Left ventricle myocardium inferior (tissue), 1 donor: ENCODE results near the gene NLGN1. TPM values are rescaled to one million over a fixed set of nuclear protein-coding genes. Genes with fewer than 3 reads are reported as not detected.

Experiments used
- DNase-seq: peaks from one replicate; pipeline ENCODE4 v3.0.0-alpha.2; 2020
- H3K27ac ChIP-seq: fragments of 200-600 bp; replicated peaks from 2 replicates; pipeline ENCODE4 v1.8.0; 2021
- H3K27me3 ChIP-seq: fragments of 200-600 bp; 2 replicates; pipeline ENCODE4 v1.8.0; 2021; ENCODE audit warnings: low read depth
- H3K36me3 ChIP-seq: fragments of 200-600 bp; 2 replicates; pipeline ENCODE4 v1.8.0; 2021
- H3K4me1 ChIP-seq: fragments of 200-600 bp; 2 replicates; pipeline ENCODE4 v1.8.0; 2021
- H3K4me3 ChIP-seq: fragments of 200-600 bp; 2 replicates; pipeline ENCODE4 v1.8.0; 2021; ENCODE audit warnings: mild to moderate bottlenecking, moderate library complexity
- H3K9me3 ChIP-seq: fragments of 200-600 bp; replicated peaks from 2 replicates; pipeline ENCODE4 v1.8.0; 2021
- intact Hi-C: fragments of 100-400 bp; cut with micrococcal nuclease; formaldehyde crosslinking; loops from one replicate; pipeline ENCODE4 v1.11.0; 2022
- total RNA-seq: library from RNA; stranded (reverse); fragmentation: NEBNext Ultra II Directional; extraction: Animal tissue kit (Norgen Biotek cat#: 25700); gene quantifications from one replicate; pipeline ENCODE4 v1.2.1, GENCODE V29; 2021
- TF ChIP-seq, protein P1 (sequence below): fragments of 200-600 bp; IDR thresholded peaks from 2 replicates; pipeline ENCODE4 v1.8.0; 2021; ENCODE audit warnings: antibody characterized with exemption, mild to moderate bottlenecking, borderline replicate concordance
- donor health status: DM: no; HTN: yes; CAD: no; lungs with severe emphysema.

NLGN1 gene
- total RNA-seq, 1 donor from 2014 or later: 13.7 TPM

DNA sequence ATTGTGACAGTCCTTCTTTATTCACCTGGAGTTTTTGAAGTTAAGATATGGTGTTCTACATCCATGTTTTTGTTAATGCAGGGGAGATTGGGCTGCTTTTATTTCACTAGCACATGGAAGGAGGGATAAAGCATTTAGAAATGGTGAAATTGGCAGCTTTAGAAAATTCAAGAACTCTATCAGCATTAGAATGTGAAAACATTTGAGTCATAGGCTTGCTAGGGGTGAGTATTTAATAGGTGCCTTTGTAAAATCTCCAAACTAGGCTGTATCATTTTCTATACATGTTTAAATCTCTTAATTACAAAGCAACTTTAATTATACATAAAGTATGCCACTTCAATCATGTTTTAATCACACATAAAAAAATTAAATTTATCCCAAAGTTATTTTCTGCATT is 12.9 kb downstream of the NLGN1 start:
- DNase-seq: no peak
- Histone ChIP-seq H3K36me3 (no peaks in the 10 kb centered on the region), H3K4me1 (peaks cover 19% of the 10 kb centered on the region), H3K27ac (no peak overlapping the region), H3K4me3 (no peak overlapping the region), H3K27me3 (no peaks in the 10 kb centered on the region), H3K9me3 (no peaks in the 10 kb centered on the region)
- intact Hi-C loops: loop anchor here (5.0 kb wide), 1 partner anchor 142 kb away; no protein-coding TSS in a partner anchor
- TF ChIP-seq, protein P1, sequence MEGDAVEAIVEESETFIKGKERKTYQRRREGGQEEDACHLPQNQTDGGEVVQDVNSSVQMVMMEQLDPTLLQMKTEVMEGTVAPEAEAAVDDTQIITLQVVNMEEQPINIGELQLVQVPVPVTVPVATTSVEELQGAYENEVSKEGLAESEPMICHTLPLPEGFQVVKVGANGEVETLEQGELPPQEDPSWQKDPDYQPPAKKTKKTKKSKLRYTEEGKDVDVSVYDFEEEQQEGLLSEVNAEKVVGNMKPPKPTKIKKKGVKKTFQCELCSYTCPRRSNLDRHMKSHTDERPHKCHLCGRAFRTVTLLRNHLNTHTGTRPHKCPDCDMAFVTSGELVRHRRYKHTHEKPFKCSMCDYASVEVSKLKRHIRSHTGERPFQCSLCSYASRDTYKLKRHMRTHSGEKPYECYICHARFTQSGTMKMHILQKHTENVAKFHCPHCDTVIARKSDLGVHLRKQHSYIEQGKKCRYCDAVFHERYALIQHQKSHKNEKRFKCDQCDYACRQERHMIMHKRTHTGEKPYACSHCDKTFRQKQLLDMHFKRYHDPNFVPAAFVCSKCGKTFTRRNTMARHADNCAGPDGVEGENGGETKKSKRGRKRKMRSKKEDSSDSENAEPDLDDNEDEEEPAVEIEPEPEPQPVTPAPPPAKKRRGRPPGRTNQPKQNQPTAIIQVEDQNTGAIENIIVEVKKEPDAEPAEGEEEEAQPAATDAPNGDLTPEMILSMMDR: no peak

GRCh38 chr3:173410849-173411248 is 13.3 kb downstream of the NLGN1 start:
- peaks cover 19% of the 10 kb centered on the region for H3K4me1 ChIP-seq
- intact Hi-C loops: loop anchor here (5.0 kb wide), 1 partner anchor 141 kb away; no protein-coding TSS in a partner anchor
- DNase-seq: no peak
- H3K27ac ChIP-seq: peak overlapping the region; percentile 27
- H3K9me3 ChIP-seq: no peaks in the 10 kb centered on the region
- no peaks in the 10 kb centered on the region for H3K36me3 ChIP-seq
- H3K27me3 ChIP-seq: no peaks in the 10 kb centered on the region
- H3K4me3 ChIP-seq: no peak overlapping the region
- TF ChIP-seq, protein P1: no peak

DNA sequence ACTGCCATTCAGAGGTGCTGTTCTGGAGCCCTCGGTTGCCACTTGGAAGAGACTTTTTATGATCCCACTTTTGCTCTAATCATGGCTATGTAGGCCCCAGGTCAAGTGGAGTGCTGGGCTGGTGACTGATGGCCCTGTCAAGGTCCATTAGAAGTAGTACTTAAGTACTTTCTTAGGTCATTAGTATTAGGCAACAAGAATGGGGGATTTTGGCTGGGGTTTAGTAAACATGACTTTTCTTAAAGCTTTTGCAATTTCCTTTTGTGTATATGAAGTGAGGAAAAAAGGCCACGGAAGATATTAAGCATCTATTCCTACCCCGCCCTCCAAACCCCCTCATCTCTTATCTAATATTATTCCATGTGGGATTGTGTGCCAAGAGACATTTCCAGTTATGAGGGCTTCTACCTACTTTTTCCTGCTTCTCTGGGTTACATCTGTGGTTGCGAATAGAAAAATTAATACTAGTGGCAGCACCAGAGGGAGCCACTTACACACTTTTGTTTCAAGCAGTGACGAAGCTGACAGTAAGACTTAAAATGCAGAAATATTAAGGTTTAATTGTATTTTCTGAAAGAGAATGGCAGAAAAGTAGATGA is 13.9 kb downstream of the NLGN1 start:
- Histone ChIP-seq H3K4me1 (peaks cover 19% of the 10 kb centered on the region), H3K9me3 (no peaks in the 10 kb centered on the region), H3K36me3 (no peaks in the 10 kb centered on the region), H3K27ac (peak overlapping the region; percentile 27), H3K4me3 (peak overlapping the region; percentile 42), H3K27me3 (no peaks in the 10 kb centered on the region)
- no peak for DNase-seq
- intact Hi-C loops: loop anchor here (5.0 kb wide), 1 partner anchor 141 kb away; no protein-coding TSS in a partner anchor
- TF ChIP-seq, protein P1: peak; percentile 64

DNA sequence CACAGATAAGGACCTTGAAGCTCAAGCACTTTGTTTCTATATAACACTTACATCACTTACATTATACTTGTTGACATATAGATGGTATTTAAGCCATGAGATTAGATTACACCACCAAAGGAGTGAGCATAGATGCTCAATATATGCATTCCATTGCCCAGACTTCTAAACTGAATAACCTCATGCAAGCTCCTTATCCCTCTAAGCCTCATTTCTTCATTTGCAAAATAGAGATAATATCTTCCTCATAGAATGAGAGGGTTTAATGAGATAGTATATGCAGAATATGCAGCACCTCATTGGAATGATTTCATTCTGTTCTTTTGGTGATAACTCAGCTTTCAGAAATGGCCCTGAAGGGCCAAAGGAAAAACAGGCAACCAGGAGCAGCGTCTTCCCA is 18.5 kb downstream of the NLGN1 start:
- intact Hi-C loops: no loop called here
- TF ChIP-seq, protein P1: no peak
- Histone ChIP-seq H3K9me3 (no peaks in the 10 kb centered on the region), H3K36me3 (no peaks in the 10 kb centered on the region), H3K4me3 (no peak overlapping the region), H3K27me3 (no peaks in the 10 kb centered on the region), H3K4me1 (peaks cover 10% of the 10 kb centered on the region), H3K27ac (no peak overlapping the region)
- no peak for DNase-seq

GRCh38 chr3:173429076-173429475 is 31.5 kb downstream of the NLGN1 start:
- Histone ChIP-seq H3K27me3 (no peaks in the 10 kb centered on the region), H3K4me1 (peaks cover 10% of the 10 kb centered on the region), H3K27ac (no peak overlapping the region), H3K36me3 (no peaks in the 10 kb centered on the region), H3K4me3 (no peak overlapping the region), H3K9me3 (peaks cover 48% of the 10 kb centered on the region)
- intact Hi-C loops: no loop called here
- TF ChIP-seq, protein P1: no peak
- no peak for DNase-seq
